Fibroblast of lung (primary cell): Measurements from ENCODE around the gene NOC4L.

Experiments used
- EZH2 ChIP-seq: IDR thresholded peaks from 2 replicates; pipeline ENCODE4 v1.5.1; 2012; ENCODE audit warnings: low read length, control low read depth, mild to moderate bottlenecking; ENCODE audit errors: missing control alignments
- TF ChIP-seq, protein P1 (sequence below), 2 donors: IDR thresholded peaks in 1 of 2; conservative IDR thresholded peaks in 1 of 2; 1 replicate in 1 of 2; 2 replicates in 1 of 2; pipeline ENCODE4 v1.5.1; 2011 to 2012; ENCODE audit warnings: low read length in 2 of 2, control low read depth in 1 of 2, inconsistent platforms in 1 of 2, low read depth in 1 of 2, mild to moderate bottlenecking in 1 of 2

DNA sequence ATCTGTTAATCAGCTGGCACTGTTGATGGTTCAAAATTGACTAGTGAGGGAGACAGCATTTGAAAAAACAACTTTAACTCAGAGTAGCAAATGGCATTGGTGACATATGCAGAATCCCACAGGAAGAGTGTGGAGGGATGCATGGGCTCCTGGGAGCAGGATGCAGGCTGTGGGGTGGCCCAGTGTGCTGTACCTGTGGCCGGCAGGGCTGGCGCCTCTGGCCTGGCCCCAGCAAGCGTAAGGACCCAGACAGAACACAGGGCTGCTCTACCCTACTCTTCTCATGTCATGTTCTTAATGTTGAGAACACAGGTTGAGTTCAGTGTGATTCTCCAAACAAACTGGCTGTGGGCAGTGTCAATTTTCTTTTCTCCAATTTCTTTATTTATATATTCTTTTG lies 33.6 kb upstream of the NOC4L start:
- TF ChIP-seq, protein P1, sequence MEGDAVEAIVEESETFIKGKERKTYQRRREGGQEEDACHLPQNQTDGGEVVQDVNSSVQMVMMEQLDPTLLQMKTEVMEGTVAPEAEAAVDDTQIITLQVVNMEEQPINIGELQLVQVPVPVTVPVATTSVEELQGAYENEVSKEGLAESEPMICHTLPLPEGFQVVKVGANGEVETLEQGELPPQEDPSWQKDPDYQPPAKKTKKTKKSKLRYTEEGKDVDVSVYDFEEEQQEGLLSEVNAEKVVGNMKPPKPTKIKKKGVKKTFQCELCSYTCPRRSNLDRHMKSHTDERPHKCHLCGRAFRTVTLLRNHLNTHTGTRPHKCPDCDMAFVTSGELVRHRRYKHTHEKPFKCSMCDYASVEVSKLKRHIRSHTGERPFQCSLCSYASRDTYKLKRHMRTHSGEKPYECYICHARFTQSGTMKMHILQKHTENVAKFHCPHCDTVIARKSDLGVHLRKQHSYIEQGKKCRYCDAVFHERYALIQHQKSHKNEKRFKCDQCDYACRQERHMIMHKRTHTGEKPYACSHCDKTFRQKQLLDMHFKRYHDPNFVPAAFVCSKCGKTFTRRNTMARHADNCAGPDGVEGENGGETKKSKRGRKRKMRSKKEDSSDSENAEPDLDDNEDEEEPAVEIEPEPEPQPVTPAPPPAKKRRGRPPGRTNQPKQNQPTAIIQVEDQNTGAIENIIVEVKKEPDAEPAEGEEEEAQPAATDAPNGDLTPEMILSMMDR (conservative IDR thresholded peaks at IDR 0.05 in 1 of 2, IDR thresholded peaks at IDR 0.05 in 1 of 2; ENCODE audit: low read depth in 1 of 2, low read length in 2 of 2): no peak
- TF ChIP-seq EZH2: no peak
